Heart left ventricle (tissue), 13 donors: ENCODE data around the gene ARHGAP10.

ENCODE experiments used
- POLR2A ChIP-seq, 2 donors: fragments of 450-650 bp; IDR thresholded peaks; one replicate each; pipeline ENCODE4 v1.6.1; 2017; ENCODE audit warnings: antibody characterized with exemption in 2 of 2, mild to moderate bottlenecking in 2 of 2, moderate library complexity in 2 of 2
- TF ChIP-seq, protein P1 (sequence below), 12 donors: fragments of 200-600 bp; sonication (generic) in 4 of 12; IDR thresholded peaks; one replicate each; pipeline versions ENCODE4 v1.5.0 to v1.8.0; 2018 to 2022; ENCODE audit warnings: antibody characterized with exemption in 12 of 12, mild to moderate bottlenecking in 5 of 12
- donor health status: ischemic (EF 13 %, LVEDD 7.1; RV severe dilation, severe dysfunction).
- donor health status: DM: no; HTN: yes; CAD: no.
- donor health status: DM: no; HTN: no; CAD: no.
- donor health status: ischemic (EF 25% LVEDD 6.9; RV normal size, moderate dysfunction).
- donor health status: ischemic (EF 25% LVEDD 5.7; RV mildly dilated, moderate dysfunction).
- donor health status: ischemic (EF 35%, LVEDD 5.7; RV mildly dilated, moderate dysfunction).
- donor health status: nonischemic (EF 11% LVEDD 7.7; RV severe dilation, severe dysfunction).
- donor health status: DM: yes; HTN: yes; CAD: no.
- donor health status: PGD.
- donor health status: ischemic (EF 29% LVEDD 5.4; RV normal size, mild dysfunction).
- donor health status: nonischemic (EF 23%, LVEDD 6.1; RV moderate dilation, normal function).

DNA sequence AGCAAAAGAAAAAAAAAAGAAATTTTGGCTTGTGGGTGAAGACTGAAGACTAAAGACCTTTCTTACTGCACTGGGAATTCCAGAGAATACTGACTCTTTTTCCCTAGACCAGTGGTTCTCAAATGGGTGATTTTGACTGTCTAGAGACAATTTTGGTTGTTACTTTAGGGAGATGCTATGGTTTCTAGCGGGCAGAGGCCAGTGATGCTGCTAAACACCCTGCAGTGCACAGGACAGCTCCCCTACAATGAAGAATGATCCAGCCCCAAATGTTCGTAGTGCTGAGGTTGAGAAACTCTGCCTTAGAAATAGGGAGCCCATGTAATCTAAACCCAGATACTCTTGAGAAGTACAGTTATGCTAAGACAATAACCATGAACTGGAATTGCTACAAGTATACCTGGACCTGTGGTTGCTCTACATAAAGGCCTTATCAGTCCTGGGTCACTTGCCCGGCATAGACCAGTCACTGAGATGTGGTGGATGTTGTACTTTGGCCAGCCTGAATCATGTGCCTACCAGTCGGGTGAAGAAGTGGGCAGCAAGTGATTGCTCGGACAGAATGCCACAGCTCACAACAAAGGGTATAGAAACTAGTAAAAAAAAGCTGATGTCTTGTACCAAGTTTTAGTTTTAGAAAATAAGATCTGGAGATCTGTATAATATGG is 16.0 kb downstream of the ARHGAP10 start:
- TF ChIP-seq POLR2A (IDR thresholded peaks at IDR 0.05) = no peak
- TF ChIP-seq, protein P1, sequence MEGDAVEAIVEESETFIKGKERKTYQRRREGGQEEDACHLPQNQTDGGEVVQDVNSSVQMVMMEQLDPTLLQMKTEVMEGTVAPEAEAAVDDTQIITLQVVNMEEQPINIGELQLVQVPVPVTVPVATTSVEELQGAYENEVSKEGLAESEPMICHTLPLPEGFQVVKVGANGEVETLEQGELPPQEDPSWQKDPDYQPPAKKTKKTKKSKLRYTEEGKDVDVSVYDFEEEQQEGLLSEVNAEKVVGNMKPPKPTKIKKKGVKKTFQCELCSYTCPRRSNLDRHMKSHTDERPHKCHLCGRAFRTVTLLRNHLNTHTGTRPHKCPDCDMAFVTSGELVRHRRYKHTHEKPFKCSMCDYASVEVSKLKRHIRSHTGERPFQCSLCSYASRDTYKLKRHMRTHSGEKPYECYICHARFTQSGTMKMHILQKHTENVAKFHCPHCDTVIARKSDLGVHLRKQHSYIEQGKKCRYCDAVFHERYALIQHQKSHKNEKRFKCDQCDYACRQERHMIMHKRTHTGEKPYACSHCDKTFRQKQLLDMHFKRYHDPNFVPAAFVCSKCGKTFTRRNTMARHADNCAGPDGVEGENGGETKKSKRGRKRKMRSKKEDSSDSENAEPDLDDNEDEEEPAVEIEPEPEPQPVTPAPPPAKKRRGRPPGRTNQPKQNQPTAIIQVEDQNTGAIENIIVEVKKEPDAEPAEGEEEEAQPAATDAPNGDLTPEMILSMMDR (IDR thresholded peaks at IDR 0.05) = no peak
